ENCODE data around the gene ST6GALNAC1. TPM values are rescaled to one million over a fixed set of nuclear protein-coding genes. Genes with fewer than 3 reads are reported as not detected.

Gene ST6GALNAC1
- total RNA-seq, 1 experiment from 2014 or later, result not detected

DNA sequence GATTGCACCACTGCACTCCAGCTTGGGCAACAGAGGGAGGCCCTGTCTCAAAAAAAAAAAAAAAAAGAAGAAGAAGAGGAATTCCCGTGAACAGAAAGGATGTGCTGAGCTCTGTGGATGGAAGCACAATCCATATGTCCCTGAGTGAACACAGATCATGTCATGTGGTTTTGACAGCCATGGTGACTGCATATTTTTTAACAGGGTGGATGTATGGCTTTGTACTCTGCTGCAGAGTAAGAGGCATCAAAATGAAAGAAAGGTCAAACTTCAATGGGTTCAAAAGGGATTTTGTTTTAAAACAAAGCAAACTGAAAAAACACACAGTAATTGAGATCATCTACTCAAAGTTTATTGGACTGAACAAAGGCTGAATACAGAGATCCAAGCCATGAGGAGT, 35.7 kb upstream of the ST6GALNAC1 start:
- in situ Hi-C loops (cut with HindIII; ENCODE audit: low sequenced_read_pairs), result loop anchor here (25.0 kb wide), 1 partner anchor 217 kb away; the partner anchor contains the start of genes AANAT and UBE2O
- DNase-seq (ENCODE audit: low spot score), result no peak

DNA sequence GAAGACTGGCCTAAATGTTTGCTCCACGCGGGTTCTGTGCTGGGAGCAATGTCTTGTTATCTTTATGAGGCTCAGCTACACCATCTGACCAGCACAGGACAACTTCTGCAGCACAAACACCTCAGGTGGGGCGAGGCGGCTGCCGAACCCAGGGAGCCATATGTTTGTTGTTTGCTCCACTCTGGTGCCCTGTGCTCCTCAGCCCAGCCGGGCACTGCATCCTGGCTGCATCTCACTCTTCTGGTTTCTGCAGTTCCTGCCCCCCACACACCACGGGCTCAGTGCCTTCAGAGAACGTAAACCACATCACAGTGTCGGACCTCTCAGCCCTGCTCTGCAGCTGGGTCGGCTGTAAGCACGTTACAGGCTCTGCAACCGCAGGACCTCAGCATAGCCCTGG, 34.8 kb upstream of the ST6GALNAC1 start:
- no peak for DNase-seq (ENCODE audit: low spot score)
- in situ Hi-C loops (cut with HindIII; ENCODE audit: low sequenced_read_pairs), result loop anchor here (25.0 kb wide), 1 partner anchor 216 kb away; the partner anchor contains the start of genes AANAT and UBE2O

DNA sequence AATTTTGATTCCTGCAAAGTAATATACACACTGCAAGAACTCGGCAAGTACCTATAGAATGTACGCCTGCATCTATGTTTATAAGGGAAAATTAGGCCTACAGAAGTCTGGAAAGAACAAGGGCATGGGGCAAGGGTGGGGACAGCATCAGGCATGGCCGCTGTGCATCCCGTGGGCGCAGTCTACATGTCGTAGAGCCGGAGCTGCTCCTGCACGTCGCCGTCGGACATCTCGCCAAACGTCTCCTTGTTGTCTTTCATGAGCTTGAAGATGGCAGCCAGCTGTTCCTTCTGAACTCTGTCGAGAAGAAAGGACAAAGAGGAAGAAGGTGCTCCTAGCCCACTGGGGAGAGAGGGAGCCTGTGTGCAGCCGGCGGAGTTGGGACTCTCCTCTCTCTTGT, 33.8 kb upstream of the ST6GALNAC1 start:
- in situ Hi-C loops (cut with HindIII; ENCODE audit: low sequenced_read_pairs), result loop anchor here (25.0 kb wide), 1 partner anchor 215 kb away; the partner anchor contains the start of genes AANAT and UBE2O

DNA sequence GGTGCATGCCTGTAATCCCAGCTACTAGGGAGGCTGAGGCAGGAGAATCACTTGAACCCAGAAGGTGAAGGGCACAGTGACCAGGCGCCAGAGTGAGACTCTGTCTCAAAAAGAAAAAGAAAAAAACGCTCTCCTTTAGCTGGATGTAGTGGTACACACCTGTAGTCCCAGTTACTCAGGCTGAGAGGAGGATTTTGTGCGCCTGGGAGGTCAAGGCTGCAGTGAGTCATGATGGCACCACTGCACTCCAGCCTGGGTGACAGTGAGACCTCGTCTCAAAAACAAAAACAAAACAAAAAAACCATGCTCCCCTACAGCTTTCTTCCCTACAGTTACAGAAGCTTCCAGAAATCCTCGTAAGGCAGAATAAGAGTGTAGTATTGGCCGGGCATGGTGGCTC, 33.1 kb upstream of the ST6GALNAC1 start:
- DNase-seq (ENCODE audit: low spot score), result no peak

More for the DNA sequence above, 33.8 kb upstream of the ST6GALNAC1 start:
- DNase-seq (ENCODE audit: low spot score), result no peak

DNA sequence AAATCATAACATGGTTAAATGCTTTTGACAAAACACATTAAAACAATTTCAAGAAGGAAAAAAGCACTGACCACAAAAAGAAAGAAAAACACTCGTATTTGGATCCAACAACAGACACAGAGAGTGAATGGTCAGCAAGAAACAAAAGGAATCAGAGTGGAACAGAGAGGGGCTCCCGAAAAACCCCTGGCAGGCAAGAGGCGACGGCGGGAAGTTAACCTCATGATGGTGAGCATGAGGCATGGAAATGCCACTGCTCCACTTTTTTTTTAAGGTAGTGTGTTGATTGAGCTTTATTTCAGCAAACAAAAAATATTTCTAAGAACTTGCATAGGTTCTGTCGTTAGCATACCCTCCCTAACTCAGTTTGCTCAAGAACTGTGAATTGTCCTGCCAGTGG, 32.1 kb upstream of the ST6GALNAC1 start:
- no peak for DNase-seq (ENCODE audit: low spot score)
- in situ Hi-C loops (cut with HindIII; ENCODE audit: low sequenced_read_pairs), result loop anchor here (25.0 kb wide), 1 partner anchor 213 kb away; the partner anchor contains the start of genes AANAT and UBE2O

More for the DNA sequence above, 33.1 kb upstream of the ST6GALNAC1 start:
- in situ Hi-C loops (cut with HindIII; ENCODE audit: low sequenced_read_pairs), result loop anchor here (25.0 kb wide), 1 partner anchor 214 kb away; the partner anchor contains the start of genes AANAT and UBE2O

DNA sequence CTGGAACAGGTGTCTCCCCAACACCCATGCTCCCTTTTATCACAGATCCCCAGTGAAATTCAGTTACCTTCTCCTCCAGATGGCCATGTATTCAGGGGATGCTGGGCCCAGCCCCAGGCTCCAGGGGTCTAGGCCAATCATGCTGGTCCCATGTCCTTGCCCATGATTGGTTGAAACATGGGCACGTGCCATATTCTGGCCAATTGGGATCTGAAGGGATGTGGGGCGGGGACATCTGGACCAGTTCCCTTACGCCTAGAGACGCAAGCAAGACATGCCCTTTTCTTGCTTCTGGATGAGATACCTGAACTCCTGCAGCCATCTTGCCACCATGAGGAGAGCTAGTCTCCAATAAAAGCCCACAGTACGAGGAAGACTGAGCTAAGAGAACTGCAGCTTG, 31.0 kb upstream of the ST6GALNAC1 start:
- in situ Hi-C loops (cut with HindIII; ENCODE audit: low sequenced_read_pairs), result no loop called here
- DNase-seq (ENCODE audit: low spot score), result no peak

DNA sequence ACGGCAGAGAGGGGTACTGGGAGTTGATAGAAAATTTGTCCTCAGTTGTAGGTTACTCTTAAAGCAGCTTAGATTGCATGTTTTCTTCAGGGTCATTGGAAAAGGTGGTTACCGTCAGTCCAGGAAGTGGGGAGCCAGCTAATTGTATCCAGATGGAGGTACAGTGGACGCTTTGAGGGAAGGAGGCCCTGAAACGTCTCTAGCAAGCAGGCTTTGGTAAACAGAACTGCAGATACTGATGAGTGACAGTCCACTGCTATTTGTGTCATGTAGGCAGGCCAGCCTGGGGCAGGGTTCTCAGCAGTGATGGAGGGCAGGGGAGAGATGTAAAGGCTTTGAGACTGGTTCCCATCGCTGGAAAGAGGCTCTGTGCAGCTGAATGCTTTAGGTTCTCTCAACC, 30.2 kb upstream of the ST6GALNAC1 start:
- DNase-seq (ENCODE audit: low spot score), result no peak
- in situ Hi-C loops (cut with HindIII; ENCODE audit: low sequenced_read_pairs), result no loop called here

DNA sequence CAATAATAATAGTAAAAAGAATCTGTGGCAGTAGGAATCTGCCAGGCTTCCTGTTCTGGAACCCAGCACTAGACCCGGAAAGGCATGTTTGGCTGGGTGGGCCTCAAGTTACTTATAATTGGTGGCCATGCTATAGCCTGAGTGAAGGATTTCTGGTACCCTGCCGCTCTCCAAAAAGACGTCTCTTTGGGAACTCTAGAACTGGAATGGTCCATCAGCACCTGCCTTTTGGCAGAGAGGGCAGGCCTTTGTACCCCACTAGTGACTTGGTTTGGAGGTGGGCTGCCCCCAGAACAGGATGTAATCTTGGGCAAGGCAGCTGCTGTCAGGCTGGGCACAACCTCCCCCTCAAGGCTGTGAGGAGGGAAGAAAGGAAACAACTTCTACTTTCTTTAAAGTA, 29.3 kb upstream of the ST6GALNAC1 start:
- no peak for DNase-seq (ENCODE audit: low spot score)
- in situ Hi-C loops (cut with HindIII; ENCODE audit: low sequenced_read_pairs), result no loop called here

DNA sequence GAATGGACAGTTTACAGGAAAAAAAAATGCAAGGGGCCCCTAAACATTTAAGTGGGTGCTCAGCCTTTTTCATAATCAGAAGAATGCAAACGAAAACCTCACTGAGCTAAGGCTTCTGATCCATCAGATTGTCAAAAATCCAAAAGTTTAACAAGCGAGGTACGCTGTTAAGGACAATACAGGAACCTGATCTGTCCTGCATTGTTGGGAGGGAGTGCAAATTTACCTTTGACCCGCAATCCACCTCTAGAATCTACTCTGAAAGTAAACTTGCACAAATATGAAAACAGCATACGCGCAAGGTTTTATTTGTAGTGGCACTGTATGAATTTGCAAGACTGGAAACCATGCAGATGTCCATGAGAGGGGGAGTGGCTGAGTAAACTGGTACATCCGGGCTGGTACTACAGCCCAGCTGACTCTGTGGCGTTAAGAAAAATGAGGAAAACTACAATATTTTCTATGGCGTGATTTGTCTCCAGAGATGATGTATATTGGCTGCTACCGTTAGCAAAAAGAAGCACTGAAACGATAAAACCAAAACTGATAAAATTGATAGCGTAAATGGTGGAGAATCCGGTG, 28.8 kb upstream of the ST6GALNAC1 start:
- in situ Hi-C loops (cut with HindIII; ENCODE audit: low sequenced_read_pairs), result no loop called here
- DNase-seq (ENCODE audit: low spot score), result no peak

DNA sequence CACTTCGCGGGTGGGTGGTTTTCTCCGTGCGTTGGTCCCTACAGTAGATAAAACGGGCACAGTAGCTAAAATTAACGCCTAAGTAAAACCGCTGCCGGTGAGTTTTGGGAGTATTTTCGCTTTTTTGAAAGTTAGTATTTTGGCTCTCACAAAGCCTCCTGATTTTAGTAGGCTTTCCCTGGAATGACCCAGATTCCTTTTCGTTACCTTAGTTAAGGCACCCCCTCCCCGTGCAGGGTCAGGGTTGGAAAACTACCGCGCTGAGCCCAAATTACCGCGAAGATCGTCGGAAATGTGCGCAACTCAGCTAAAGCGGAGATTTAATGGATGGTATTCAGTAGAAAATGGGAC, 28.3 kb upstream of the ST6GALNAC1 start:
- DNase-seq (ENCODE audit: low spot score), result no peak

DNA sequence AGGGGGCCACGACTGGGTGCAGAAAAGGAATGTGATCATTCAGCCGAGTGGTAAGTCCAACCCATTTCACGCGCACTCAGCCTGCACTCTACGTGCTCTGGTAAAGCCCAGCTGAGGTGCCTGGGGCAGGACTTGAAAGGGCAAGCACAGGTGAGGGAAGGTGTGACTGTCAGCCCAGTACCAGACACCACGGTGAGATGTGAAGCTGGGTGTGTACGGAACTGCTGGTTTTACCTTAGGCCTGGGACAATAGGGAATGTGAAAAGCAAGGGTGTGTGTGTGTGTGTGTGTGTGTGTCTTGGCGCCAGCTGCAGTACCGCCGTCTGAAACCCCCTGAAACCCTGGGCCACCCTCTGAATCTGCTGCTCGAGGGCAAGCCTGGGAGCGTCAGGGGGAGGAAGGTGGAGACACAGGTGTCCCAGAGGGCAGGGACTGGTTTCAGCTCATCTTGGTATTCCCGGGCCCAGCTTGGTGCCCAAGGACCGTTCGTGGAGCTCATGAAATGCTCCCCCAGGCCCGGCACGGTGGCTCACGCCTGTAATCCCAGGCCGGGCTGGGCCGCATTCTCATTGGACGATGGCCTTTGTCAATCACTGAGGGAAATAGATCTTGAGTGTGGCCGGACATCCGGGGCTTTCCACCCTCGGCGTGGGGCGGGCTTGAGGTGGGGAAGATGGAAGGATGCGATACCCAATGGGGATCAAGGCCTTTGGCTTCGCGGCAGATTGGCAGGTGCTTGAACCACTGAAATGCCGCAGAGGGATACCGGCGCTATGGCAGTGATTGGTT, 27.8 kb upstream of the ST6GALNAC1 start:
- DNase-seq (ENCODE audit: low spot score), result peak; percentile 100
- in situ Hi-C loops (cut with HindIII; ENCODE audit: low sequenced_read_pairs), result no loop called here

More for the DNA sequence above, 28.3 kb upstream of the ST6GALNAC1 start:
- in situ Hi-C loops (cut with HindIII; ENCODE audit: low sequenced_read_pairs), result no loop called here

DNA sequence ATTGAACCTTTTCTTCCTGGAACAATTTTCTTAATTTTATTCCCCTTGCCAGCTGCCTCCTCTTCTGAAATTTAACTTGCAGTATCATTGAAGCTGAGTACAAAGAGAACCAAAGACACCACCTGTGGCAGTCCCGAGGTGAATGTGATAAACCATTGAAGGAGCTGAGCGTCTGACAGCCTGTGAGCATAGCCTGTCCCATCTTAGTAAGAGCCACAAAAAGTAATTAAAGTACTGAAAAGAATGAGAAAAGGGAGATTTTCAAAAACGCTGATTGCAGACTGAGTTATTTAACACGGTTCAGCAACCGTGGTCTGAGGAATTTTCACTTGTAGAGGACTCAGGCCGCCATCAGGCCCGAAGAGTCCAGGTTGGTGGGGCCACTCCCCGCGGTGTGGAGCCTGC, 27.2 kb upstream of the ST6GALNAC1 start:
- no peak for DNase-seq (ENCODE audit: low spot score)
- in situ Hi-C loops (cut with HindIII; ENCODE audit: low sequenced_read_pairs), result no loop called here

DNA sequence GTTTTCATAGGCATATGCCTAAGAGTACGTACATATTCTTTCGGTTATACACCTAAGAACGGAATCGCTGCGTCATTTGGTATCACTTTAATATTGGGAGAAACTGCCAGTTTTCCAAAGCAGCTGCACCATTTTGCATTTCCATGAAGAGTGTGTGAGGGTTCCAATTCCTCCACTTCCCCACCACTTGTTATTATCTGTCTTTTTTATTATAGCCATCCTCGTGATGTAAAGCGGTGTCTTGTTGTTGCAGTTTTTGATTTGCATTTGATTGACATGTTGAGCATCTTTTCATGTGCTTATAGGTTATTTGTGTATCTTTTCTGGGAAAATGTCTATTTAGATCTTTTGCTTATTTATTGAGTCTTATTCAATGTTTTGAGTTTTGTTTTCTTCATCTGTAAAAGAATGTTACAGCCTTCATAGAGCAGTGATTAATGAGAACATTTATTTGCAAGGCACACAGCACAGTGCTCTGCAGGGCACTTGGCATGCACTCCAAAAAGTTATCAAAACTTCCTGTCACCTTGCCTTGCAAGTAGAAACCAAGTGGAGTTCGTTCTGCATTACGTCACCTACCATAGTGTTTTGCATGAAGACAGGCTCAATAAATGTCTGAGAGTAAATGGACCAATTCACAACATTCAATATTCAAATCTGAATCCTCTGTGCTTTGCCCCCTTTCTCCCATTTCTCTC, 26.6 kb upstream of the ST6GALNAC1 start:
- DNase-seq (ENCODE audit: low spot score), result no peak
- in situ Hi-C loops (cut with HindIII; ENCODE audit: low sequenced_read_pairs), result no loop called here

DNA sequence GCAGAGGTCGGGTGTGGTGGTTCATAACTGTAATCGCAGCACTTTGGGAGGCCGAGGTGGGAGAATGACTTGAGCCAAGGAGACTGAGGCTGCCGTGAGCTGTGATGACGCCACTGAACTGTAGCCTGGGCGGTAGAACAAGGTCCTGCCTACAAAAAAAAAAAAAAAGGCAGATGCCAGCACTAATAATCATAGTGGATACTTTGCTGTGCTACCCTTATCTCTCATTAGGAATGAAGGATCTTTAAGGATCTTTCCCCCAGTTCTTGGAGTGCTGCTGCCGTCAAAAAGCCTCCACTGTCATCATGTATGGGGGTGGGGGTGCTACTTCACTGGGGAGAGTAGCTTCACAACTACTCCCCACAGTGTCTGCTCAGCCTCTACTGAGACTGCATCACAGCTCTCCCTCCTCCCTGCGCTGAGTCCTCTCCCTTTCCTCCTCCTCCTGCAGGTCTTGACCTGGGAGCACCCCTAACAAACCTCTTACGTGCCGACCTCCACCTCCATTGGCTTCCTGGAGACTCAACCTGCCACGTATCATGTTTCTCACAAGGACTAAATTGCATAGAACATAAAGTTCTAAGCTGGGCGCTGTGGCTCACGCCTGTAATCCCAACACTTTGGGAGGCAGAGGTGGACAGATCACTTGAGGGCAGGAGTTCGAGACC, 24.4 kb upstream of the ST6GALNAC1 start:
- in situ Hi-C loops (cut with HindIII; ENCODE audit: low sequenced_read_pairs), result no loop called here
- no peak for DNase-seq (ENCODE audit: low spot score)

DNA sequence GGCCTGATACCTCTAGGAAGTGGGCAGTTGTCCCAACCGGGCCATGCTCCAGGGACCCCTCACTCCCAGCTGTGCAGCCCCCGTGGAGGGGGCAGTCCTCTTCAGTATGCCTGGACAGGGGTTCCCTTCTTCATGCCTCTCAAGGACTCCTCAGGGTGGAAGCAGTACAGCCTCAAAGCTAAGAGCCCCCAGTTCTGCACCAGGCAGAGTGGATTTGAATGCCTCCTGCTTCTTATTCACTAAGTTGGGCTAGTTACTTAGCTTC, 23.9 kb upstream of the ST6GALNAC1 start:
- in situ Hi-C loops (cut with HindIII; ENCODE audit: low sequenced_read_pairs), result no loop called here
- DNase-seq (ENCODE audit: low spot score), result no peak

DNA sequence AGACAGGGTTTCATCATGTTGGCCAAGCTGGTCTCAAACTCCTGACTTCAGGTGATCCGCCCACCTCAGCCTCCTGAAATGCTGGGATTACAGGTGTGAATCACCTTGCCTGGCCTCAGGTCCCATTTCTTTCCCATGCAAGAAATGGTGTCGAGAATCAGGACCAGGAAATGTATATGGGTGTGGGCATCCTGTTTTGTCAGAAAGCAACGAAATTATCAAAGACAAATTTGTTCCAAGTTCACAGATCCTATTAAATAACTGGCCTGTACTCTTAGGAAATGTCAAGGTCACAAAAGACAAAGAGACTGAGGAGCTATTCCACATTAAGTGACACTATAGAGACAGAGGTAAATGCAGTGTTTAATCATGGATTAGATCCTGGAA, 17.1 kb upstream of the ST6GALNAC1 start:
- in situ Hi-C loops (cut with HindIII; ENCODE audit: low sequenced_read_pairs), result no loop called here
- no peak for DNase-seq (ENCODE audit: low spot score)

DNA sequence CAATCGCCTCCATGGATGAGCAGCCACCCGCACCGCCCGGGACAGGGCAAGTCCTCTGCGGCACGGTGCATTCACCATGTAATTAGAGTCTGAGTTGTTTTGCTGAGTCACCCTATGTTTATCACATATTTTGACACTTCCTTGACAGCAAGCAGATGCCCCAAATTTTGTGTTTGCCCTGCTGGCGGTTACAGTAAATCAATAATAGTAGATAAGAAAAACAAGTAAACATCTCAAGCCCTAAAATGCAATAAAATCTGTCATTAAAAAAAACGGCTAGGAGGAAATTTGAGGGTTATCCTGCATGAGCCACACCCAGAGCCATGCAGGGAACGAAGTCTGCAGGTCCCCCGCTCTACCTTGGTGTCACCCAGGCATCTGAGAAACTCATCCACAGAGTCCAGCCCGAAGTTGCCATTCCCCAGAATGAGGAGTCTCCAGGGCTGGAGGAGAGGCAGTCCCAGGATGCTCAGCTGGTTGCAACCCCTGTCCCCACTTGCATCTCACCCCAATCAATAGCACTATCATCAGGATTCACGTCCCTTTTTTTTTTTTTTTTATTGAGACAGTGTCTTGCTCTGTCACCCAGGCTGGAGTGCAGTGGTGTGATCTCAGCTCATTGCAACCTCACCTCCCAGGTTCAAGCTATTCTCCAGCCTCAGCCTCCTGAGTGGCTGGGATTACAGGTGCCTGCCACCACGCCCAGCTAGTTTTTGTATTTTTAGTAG, 16.5 kb upstream of the ST6GALNAC1 start:
- DNase-seq (ENCODE audit: low spot score), result no peak

DNA sequence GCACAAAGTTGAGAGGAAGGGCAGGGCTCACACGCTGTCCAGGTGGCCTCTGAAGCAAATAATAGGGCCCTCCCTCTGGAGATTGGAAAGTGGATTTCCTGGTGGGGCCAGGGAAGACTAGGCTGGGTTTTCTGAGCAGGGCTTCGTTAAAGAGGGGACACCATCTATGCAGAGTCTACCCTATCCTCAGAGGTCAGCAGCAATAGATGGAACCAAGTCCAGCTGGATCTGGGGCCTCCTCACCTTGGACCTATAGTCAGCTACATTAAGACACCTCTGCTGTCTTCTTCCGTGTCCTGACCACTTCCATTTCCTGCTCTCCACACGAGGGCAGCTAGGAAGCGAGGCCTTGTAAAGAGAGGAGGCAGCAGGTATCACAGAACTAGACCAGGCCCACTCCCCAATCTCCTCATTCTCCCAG, 14.7 kb upstream of the ST6GALNAC1 start:
- in situ Hi-C loops (cut with HindIII; ENCODE audit: low sequenced_read_pairs), result no loop called here
- DNase-seq (ENCODE audit: low spot score), result no peak

More for the DNA sequence above, 16.5 kb upstream of the ST6GALNAC1 start:
- in situ Hi-C loops (cut with HindIII; ENCODE audit: low sequenced_read_pairs), result no loop called here
